Measurements from ENCODE around the gene GALNT9. TPM values are rescaled to one million over a fixed set of nuclear protein-coding genes. Genes with fewer than 3 reads are reported as not detected.
A peak's percentile ranks its signal among the peaks of the same experiment; 100 is the strongest.

GALNT9 gene
- polyA plus RNA-seq, 3 donors = not detected

GRCh38 chr12:132188916-132189325 lies 140.5 kb downstream of the GALNT9 start:
- Histone ChIP-seq H3K27me3 (ENCODE audit: control insufficient read depth in 2 of 2, insufficient read depth in 2 of 2, low read length in 2 of 2) (peaks cover 0 to 53% of the 10 kb centered on the region in 2 donors), H3K36me3 (replicated peaks in 1 of 2; ENCODE audit: control insufficient read depth in 1 of 2, insufficient read depth in 2 of 2, low read length in 2 of 2) (no peaks in the 10 kb centered on the region), H3K4me3 (replicated peaks in 1 of 3; ENCODE audit: low read depth in 2 of 3, low read length in 3 of 3) (peak overlapping the region; percentile 48 to 77 (median 76)), H3K4me1 (ENCODE audit: control insufficient read depth in 1 of 2, insufficient read depth in 2 of 2, low read length in 2 of 2) (peaks cover 32 to 40% of the 10 kb centered on the region in 2 donors), H3K27ac (ENCODE audit: low read depth in 1 of 2, low read length in 2 of 2) (peak overlapping the region; percentile 55 to 69), H4K20me1 (ENCODE audit: insufficient read depth, low read length) (no peaks in the 10 kb centered on the region), H3K79me2 (ENCODE audit: insufficient read depth, low read length) (no peaks in the 10 kb centered on the region), H2AFZ (ENCODE audit: insufficient read depth, low read depth, low read length, poor library complexity, severe bottlenecking) (peak overlapping the region; percentile 94), H3K9me3 (replicated peaks in 1 of 2; ENCODE audit: control insufficient read depth in 1 of 2, insufficient read depth in 1 of 2, low read length in 2 of 2) (peaks cover 9 to 19% of the 10 kb centered on the region in 2 donors), H3K4me2 (replicated peaks; ENCODE audit: extremely low read depth, low read length, poor library complexity, severe bottlenecking) (peak overlapping the region; percentile 70), H3K9ac (ENCODE audit: insufficient read depth, low read length, poor library complexity, severe bottlenecking) (peak overlapping the region; percentile 67)
- Mint-ChIP-seq H3K27me3 (ENCODE audit: low read depth in 3 of 3) (peaks cover 13 to 73% (median 42%) of the 10 kb centered on the region in 3 donors), H3K4me3 (peak overlapping the region; percentile 88 to 97), H3K27ac (peak overlapping the region in 6 of 7 donors; percentile 84 to 97 (median 94)), H3K4me1 (peaks cover 29% of the 10 kb centered on the region), H3K9me3 (peaks cover 11 to 34% (median 22%) of the 10 kb centered on the region in 7 donors), H3K36me3 (peaks cover 4 to 5% of the 10 kb centered on the region in 2 donors)
- no peak for TF ChIP-seq CTCF (IDR thresholded peaks at IDR 0.05)
- intact Hi-C loops (cut with micrococcal nuclease) = no loop called here
- no peak for DNase-seq
- 52% methylated on average over 12 of the region's 20 CpGs for WGBS (ENCODE audit: insufficient coverage)

DNA sequence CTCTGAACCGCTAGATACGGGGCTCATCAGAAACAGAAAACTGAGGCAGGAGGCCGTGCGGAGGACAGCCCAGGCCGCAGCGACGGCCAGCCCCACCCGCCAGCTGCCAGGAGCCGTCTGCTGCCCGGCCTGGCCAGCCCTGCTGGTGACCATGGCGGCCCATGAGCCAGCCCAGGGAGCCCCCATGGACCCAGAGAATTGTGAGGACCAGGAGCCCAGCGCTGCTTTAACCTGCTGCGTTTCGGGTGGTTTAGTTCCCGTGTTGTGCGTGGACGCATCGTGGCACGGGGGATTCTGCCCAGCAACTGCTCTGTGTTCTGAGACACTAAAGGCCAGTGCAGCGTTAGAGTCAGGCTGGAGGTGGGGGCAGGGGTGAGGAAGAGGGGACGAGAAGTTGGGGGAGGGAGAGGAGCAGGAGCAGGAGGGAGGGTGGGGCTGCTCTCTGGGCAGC lies 140.9 kb downstream of the GALNT9 start:
- Mint-ChIP-seq H3K4me3 (peak overlapping the region; percentile 45 to 79), H3K9me3 (peaks cover 8 to 34% (median 18%) of the 10 kb centered on the region in 7 donors), H3K27me3 (ENCODE audit: low read depth in 3 of 3) (peaks cover 13 to 74% (median 42%) of the 10 kb centered on the region in 3 donors), H3K27ac (peak overlapping the region in 2 of 7 donors; percentile 41 to 57), H3K4me1 (peaks cover 29% of the 10 kb centered on the region), H3K36me3 (peaks cover 4 to 5% of the 10 kb centered on the region in 2 donors)
- Histone ChIP-seq H3K27ac (ENCODE audit: low read depth in 1 of 2, low read length in 2 of 2) (no peak overlapping the region), H3K9me3 (replicated peaks in 1 of 2; ENCODE audit: control insufficient read depth in 1 of 2, insufficient read depth in 1 of 2, low read length in 2 of 2) (peaks cover 4 to 15% of the 10 kb centered on the region in 2 donors), H4K20me1 (ENCODE audit: insufficient read depth, low read length) (no peaks in the 10 kb centered on the region), H3K27me3 (ENCODE audit: control insufficient read depth in 2 of 2, insufficient read depth in 2 of 2, low read length in 2 of 2) (peaks cover 0 to 55% of the 10 kb centered on the region in 2 donors), H3K79me2 (ENCODE audit: insufficient read depth, low read length) (no peaks in the 10 kb centered on the region), H3K36me3 (replicated peaks in 1 of 2; ENCODE audit: control insufficient read depth in 1 of 2, insufficient read depth in 2 of 2, low read length in 2 of 2) (no peaks in the 10 kb centered on the region), H2AFZ (ENCODE audit: insufficient read depth, low read depth, low read length, poor library complexity, severe bottlenecking) (no peak overlapping the region), H3K4me1 (ENCODE audit: control insufficient read depth in 1 of 2, insufficient read depth in 2 of 2, low read length in 2 of 2) (peaks cover 32 to 40% of the 10 kb centered on the region in 2 donors), H3K9ac (ENCODE audit: insufficient read depth, low read length, poor library complexity, severe bottlenecking) (no peak overlapping the region), H3K4me2 (replicated peaks; ENCODE audit: extremely low read depth, low read length, poor library complexity, severe bottlenecking) (peak overlapping the region; percentile 70), H3K4me3 (replicated peaks in 1 of 3; ENCODE audit: low read depth in 2 of 3, low read length in 3 of 3) (peak overlapping the region in 2 of 3 experiments; percentile 76 to 77)
- WGBS (ENCODE audit: insufficient coverage) = 93% methylated on average over 19 of the region's 21 CpGs
- no peak for DNase-seq
- intact Hi-C loops (cut with micrococcal nuclease) = no loop called here
- TF ChIP-seq CTCF (IDR thresholded peaks at IDR 0.05) = no peak
